K562 (cell line): ENCODE measurements around the gene SDC3. TPM values are rescaled to one million over a fixed set of nuclear protein-coding genes. Genes with fewer than 3 reads are reported as not detected.
A peak's percentile ranks its signal among the peaks of the same experiment; 100 is the strongest.

Experiments
- E4F1 ChIP-seq: fragments of 250-450 bp; sonication (Bioruptor Pico); IDR thresholded peaks from 2 replicates; pipeline ENCODE4 v1.5.0; 2021; ENCODE audit warnings: mild to moderate bottlenecking, borderline replicate concordance
- EP300 ChIP-seq: IDR thresholded peaks from 2 replicates; pipeline ENCODE4 v1.6.1; 2012; ENCODE audit warnings: low read length, improper control_type of control experiment
- HDGF ChIP-seq: fragments of 450-650 bp; IDR thresholded peaks from 2 replicates; pipeline ENCODE4 v1.6.1; 2016
- MCM7 ChIP-seq, 2 experiments: fragments of 450-650 bp; IDR thresholded peaks; 2 replicates each; pipeline ENCODE4 v1.6.1; 2016 to 2018
- MECOM ChIP-seq: fragments of 250-450 bp; sonication (Bioruptor Pico); IDR thresholded peaks from 2 replicates; pipeline ENCODE4 v1.8.0; 2022; ENCODE audit warnings: inconsistent platforms
- PRMT5 ChIP-seq: sonication (generic); formaldehyde crosslinking; IDR thresholded peaks from 2 replicates; pipeline ENCODE4 v1.5.0; 2020; ENCODE audit warnings: missing genetic modification reagents
- TFE3 ChIP-seq: fragments of 450-650 bp; formaldehyde crosslinking; IDR thresholded peaks from 2 replicates; pipeline ENCODE4 v1.4.0; 2020; ENCODE audit warnings: mild to moderate bottlenecking, mixed read lengths
- TRIM24 ChIP-seq, 2 experiments: fragments of 450-650 bp; IDR thresholded peaks; 2 replicates each; pipeline ENCODE4 v1.6.1; 2016
- YY1 ChIP-seq, 3 experiments: IDR thresholded peaks; 2 replicates each; pipeline ENCODE4 v1.6.1; 2011; ENCODE audit warnings: low read length in 2 of 3, mild to moderate bottlenecking in 2 of 3, moderate library complexity in 2 of 3, borderline replicate concordance in 1 of 3, control low read depth in 1 of 3, low read depth in 1 of 3; ENCODE audit not compliant: insufficient read depth in 3 of 3, insufficient replicate concordance in 2 of 3, control insufficient read depth in 1 of 3, insufficient read length in 1 of 3; ENCODE audit errors: extremely low read depth in 1 of 3
- ZC3H4 ChIP-seq: sonication (generic); formaldehyde crosslinking; IDR thresholded peaks from 2 replicates; pipeline ENCODE4 v1.9.0; 2021; ENCODE audit warnings: missing genetic modification reagents, borderline replicate concordance
- ZEB2 ChIP-seq: fragments of 450-650 bp; IDR thresholded peaks from 2 replicates; pipeline ENCODE4 v1.6.1; 2016
- ZNF407 ChIP-seq: fragments of 450-650 bp; IDR thresholded peaks from 2 replicates; pipeline ENCODE4 v1.6.1; 2016; ENCODE audit warnings: low read depth
- ZNF764 ChIP-seq: fragments of 250-450 bp; sonication (Bioruptor Pico); IDR thresholded peaks from 2 replicates; pipeline ENCODE4 v1.4.0; 2020; ENCODE audit warnings: low read depth, mild to moderate bottlenecking, moderate library complexity
- polyA plus RNA-seq, 8 experiments: library from polyadenylated mRNA; depleted of rRNA in 4 of 8; stranded (reverse) in 5 of 8; unstranded in 3 of 8; fragments of >200 nt; fragmentation: Nextera tagmentation in 2 of 8; fragmentation: Illumina TruSeq in 1 of 8; extraction: Ambion mirVana in 2 of 8; extraction: Trizol in 1 of 8; gene quantifications; 2 replicates each; pipeline versions ENCODE4 v1.2.1 to v1.2.3, GENCODE V29; 2011 to 2014; ENCODE audit warnings: inconsistent platforms in 1 of 8, missing spikeins in 1 of 8
- total RNA-seq, 7 experiments: library from RNA; depleted of rRNA in 6 of 7; stranded (reverse); fragments of >200 nt in 6 of 7; fragmentation: Illumina TruSeq in 2 of 7; extraction: Trizol in 2 of 7; gene quantifications; 2 replicates each; pipeline versions ENCODE4 v1.2.1 to v1.2.3, GENCODE V29; 2011 to 2021; ENCODE audit warnings: low replicate concordance in 1 of 7
- TF ChIP-seq, protein P1 (sequence below): conservative IDR thresholded peaks from 2 replicates; pipeline ENCODE4 v1.6.1; 2011; ENCODE audit warnings: low read depth, mild to moderate bottlenecking, low read length; ENCODE audit not compliant: control insufficient read depth

Gene SDC3
- total and polyA plus RNA-seq, 9 of the 15 experiments (the other 6 are each of a cell fraction or from before 2014, with no cell fraction given) = 0.38 to 44.1 (median 12.1) TPM

DNA sequence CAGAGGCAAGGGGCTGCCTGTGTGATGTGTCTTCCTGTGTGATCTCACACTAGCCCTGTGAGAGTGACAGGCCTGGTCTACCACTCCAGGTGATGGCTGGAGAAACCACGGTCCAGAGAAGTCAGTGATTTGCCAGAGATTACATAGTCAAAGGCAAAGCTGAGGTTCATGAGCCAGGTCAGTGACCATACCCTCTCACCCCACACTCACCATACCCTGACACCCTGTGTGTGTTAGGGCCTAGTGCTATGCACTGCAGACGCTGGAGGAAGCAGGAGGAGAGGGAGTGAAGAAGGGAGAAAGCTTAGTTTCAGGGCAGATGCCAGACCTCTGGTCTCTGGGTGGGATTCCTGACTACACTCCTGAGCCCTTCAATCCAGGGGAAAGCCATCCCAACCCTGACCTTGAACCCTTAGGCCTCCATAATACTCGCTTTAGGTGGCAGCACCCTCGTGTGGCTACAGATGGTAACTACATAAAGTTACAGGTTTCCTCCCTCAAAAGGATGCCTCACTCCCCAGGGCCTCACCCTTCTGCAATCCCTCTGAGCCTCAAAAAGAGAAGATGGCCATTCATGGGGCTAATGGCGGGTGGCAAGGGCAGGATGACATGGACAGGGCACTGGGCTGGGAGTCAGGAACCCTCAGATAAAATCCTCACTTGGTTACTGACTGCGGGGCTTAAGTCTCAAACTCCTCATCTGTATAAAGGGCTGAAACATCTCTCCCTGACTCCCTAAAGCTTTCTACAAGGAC is 20.8 kb upstream of the SDC3 start (continued):
- TF ChIP-seq E4F1 (CRISPR knock-in tag) = no peak
- TF ChIP-seq EP300 = no peak
- TF ChIP-seq MCM7 (IDR thresholded peaks at IDR 0.05) = no peak
- TF ChIP-seq TRIM24 (IDR thresholded peaks at IDR 0.05) = no peak
- no peak for TF ChIP-seq PRMT5 (CRISPR knock-in tag)
- no peak for TF ChIP-seq ZNF764 (CRISPR knock-in tag)
- TF ChIP-seq ZEB2 = no peak
- TF ChIP-seq HDGF = peak; percentile 80; the same call in 1 of the 2 replicates
- no peak for TF ChIP-seq TFE3
- no peak for TF ChIP-seq ZNF407
- no peak for TF ChIP-seq ZC3H4 (CRISPR knock-in tag)
- TF ChIP-seq, protein P1, sequence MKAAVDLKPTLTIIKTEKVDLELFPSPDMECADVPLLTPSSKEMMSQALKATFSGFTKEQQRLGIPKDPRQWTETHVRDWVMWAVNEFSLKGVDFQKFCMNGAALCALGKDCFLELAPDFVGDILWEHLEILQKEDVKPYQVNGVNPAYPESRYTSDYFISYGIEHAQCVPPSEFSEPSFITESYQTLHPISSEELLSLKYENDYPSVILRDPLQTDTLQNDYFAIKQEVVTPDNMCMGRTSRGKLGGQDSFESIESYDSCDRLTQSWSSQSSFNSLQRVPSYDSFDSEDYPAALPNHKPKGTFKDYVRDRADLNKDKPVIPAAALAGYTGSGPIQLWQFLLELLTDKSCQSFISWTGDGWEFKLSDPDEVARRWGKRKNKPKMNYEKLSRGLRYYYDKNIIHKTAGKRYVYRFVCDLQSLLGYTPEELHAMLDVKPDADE = no peak
- TF ChIP-seq MECOM (CRISPR knock-in tag) = no peak
- TF ChIP-seq YY1 (IDR thresholded peaks at IDR 0.05; ENCODE audit: borderline replicate concordance in 1 of 3, control insufficient read depth in 1 of 3, extremely low read depth in 1 of 3, insufficient read depth in 3 of 3, insufficient read length in 1 of 3, insufficient replicate concordance in 2 of 3, low read depth in 1 of 3, low read length in 2 of 3) = peak in 1 of 3 experiments; percentile 16
